BLaER1 (cell line): ENCODE measurements around the gene LHX4.

Experiments used
- H3K27ac ChIP-seq: shearing (Covaris generic); formaldehyde crosslinking; 2 replicates; pipeline ENCODE4 v1.8.1; 2022
- H3K27me3 ChIP-seq: shearing (Covaris generic); formaldehyde crosslinking; 2 replicates; pipeline ENCODE4 v1.8.1; 2022
- H3K36me3 ChIP-seq: shearing (Covaris generic); formaldehyde crosslinking; 2 replicates; pipeline ENCODE4 v1.8.1; 2022
- H3K4me1 ChIP-seq: shearing (Covaris generic); formaldehyde crosslinking; 2 replicates; pipeline ENCODE4 v1.8.1; 2022
- H3K4me2 ChIP-seq: shearing (Covaris generic); formaldehyde crosslinking; 2 replicates; pipeline ENCODE4 v1.8.1; 2022
- H3K4me3 ChIP-seq: shearing (Covaris generic); formaldehyde crosslinking; 2 replicates; pipeline ENCODE4 v1.8.1; 2022
- H3K9ac ChIP-seq: shearing (Covaris generic); formaldehyde crosslinking; 2 replicates; pipeline ENCODE4 v1.8.1; 2022
- H3K9me3 ChIP-seq: shearing (Covaris generic); formaldehyde crosslinking; 2 replicates; pipeline ENCODE4 v1.8.1; 2022
- H4K20me1 ChIP-seq: shearing (Covaris generic); formaldehyde crosslinking; 2 replicates; pipeline ENCODE4 v1.8.1; 2022
- Cebpa-rat ChIP-seq: shearing (Covaris generic); IDR thresholded peaks from 2 replicates; pipeline ENCODE4 v1.8.1; 2022

Gene LHX4

GRCh38 chr1:180254854-180255253 lies 24.8 kb downstream of the LHX4 start:
- no peak overlapping the region for H3K4me3 ChIP-seq
- H3K4me2 ChIP-seq: peak overlapping the region; percentile 42
- peaks cover 5% of the 10 kb centered on the region; the same call in 1 of the 2 replicates for H4K20me1 ChIP-seq
- no peak for TF ChIP-seq Cebpa-rat
- H3K36me3 ChIP-seq: no peaks in the 10 kb centered on the region
- no peak overlapping the region for H3K27ac ChIP-seq
- no peak overlapping the region for H3K9ac ChIP-seq
- peaks cover 14% of the 10 kb centered on the region for H3K4me1 ChIP-seq
- no peaks in the 10 kb centered on the region for H3K9me3 ChIP-seq
- no peaks in the 10 kb centered on the region for H3K27me3 ChIP-seq

DNA sequence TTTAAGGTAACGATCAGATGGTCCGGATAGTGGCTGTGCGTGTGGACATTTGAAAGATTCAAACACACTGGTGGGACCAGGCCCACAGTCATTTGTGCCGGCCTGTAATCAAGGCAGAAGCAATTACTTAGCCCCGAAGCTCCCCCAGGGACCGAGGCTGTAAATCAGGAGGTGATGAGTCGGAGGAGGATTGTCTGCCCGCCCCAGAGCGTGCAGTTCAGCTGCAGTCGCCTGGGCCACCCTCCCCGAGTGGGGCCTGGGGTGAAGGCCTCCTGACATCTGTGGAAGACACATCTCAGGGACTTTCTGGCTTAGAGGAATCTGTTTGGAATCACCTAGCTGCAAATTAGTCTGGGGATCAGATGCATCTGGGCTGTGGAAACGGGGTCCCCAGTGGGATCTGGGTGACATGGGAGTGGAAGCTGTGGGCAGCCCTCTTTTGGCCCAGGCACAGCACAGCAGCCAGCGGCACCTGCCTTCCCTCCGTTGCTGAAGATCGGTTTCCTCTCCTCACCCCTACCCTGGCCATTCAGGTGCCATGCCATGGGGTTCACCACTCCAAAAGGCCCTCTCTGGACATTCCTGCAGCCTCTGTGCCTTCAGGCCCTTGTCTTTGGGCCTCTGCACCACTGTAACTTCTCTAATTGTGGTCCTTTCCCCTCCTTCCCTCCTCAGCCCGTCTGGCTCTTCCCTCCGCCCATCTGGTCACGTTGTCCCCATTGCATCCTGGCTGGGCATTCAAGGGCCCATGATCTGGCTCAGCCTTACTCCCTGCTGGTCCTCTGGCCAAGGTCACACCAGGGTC lies 25.7 kb downstream of the LHX4 start:
- H3K27me3 ChIP-seq: no peaks in the 10 kb centered on the region
- H3K27ac ChIP-seq: no peak overlapping the region
- H3K9me3 ChIP-seq: no peaks in the 10 kb centered on the region
- H3K9ac ChIP-seq: no peak overlapping the region
- H3K4me1 ChIP-seq: peaks cover 14% of the 10 kb centered on the region
- TF ChIP-seq Cebpa-rat: no peak
- H3K4me2 ChIP-seq: peak overlapping the region; percentile 42
- peaks cover 5% of the 10 kb centered on the region; the same call in 1 of the 2 replicates for H4K20me1 ChIP-seq
- H3K4me3 ChIP-seq: no peak overlapping the region
- no peaks in the 10 kb centered on the region for H3K36me3 ChIP-seq

GRCh38 chr1:180256341-180257027 lies 26.4 kb downstream of the LHX4 start:
- peaks cover 14% of the 10 kb centered on the region for H3K4me1 ChIP-seq
- H3K27me3 ChIP-seq: no peaks in the 10 kb centered on the region
- TF ChIP-seq Cebpa-rat: no peak
- H4K20me1 ChIP-seq: peaks cover 5% of the 10 kb centered on the region; the same call in 1 of the 2 replicates
- no peak overlapping the region for H3K27ac ChIP-seq
- no peak overlapping the region for H3K4me2 ChIP-seq
- H3K36me3 ChIP-seq: no peaks in the 10 kb centered on the region
- no peak overlapping the region for H3K4me3 ChIP-seq
- no peaks in the 10 kb centered on the region for H3K9me3 ChIP-seq
- H3K9ac ChIP-seq: no peak overlapping the region

- Histone ChIP-seq H3K9ac (no peak overlapping the region), H3K4me3 (no peak overlapping the region), H3K9me3 (no peaks in the 10 kb centered on the region), H4K20me1 (peaks cover 5% of the 10 kb centered on the region; the same call in 1 of the 2 replicates), H3K36me3 (no peaks in the 10 kb centered on the region), H3K27ac (no peak overlapping the region), H3K4me2 (no peak overlapping the region), H3K4me1 (peaks cover 14% of the 10 kb centered on the region), H3K27me3 (no peaks in the 10 kb centered on the region)
- TF ChIP-seq Cebpa-rat: no peak
Measured at GRCh38 chr1:180257028-180257386, 26.9 kb downstream of the LHX4 start.

DNA sequence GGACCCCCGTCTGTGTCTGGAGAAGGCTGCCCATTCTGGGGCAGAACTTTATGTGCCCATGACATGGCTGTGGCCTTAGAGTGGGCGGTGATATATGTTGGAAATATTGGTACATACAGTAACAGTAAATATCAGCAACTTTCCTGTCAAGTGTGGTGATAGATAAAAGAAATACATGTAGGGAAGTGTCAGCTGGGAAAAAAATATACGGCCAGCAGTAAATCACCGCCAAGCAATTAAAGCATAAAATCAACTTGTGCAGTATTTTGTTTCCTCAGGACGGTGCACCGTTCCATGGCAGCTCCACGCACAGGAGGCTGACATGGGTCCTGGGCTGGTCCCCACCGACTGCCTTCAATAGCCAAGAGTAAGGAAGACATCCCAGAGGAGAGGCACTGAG lies 27.4 kb downstream of the LHX4 start:
- Histone ChIP-seq H3K4me1 (peaks cover 15% of the 10 kb centered on the region), H3K27me3 (no peaks in the 10 kb centered on the region), H3K27ac (no peak overlapping the region), H3K36me3 (no peaks in the 10 kb centered on the region), H3K9ac (no peak overlapping the region), H3K9me3 (no peaks in the 10 kb centered on the region), H3K4me3 (no peak overlapping the region), H4K20me1 (peaks cover 5% of the 10 kb centered on the region; the same call in 1 of the 2 replicates), H3K4me2 (no peak overlapping the region)
- no peak for TF ChIP-seq Cebpa-rat

GRCh38 chr1:180258290-180258689 lies 28.2 kb downstream of the LHX4 start:
- Histone ChIP-seq H3K27ac (no peak overlapping the region), H3K27me3 (no peaks in the 10 kb centered on the region), H3K4me2 (no peak overlapping the region), H3K4me3 (no peak overlapping the region), H3K4me1 (peaks cover 22% of the 10 kb centered on the region), H3K9me3 (no peaks in the 10 kb centered on the region), H4K20me1 (peaks cover 5% of the 10 kb centered on the region; the same call in 1 of the 2 replicates), H3K36me3 (no peaks in the 10 kb centered on the region), H3K9ac (no peak overlapping the region)
- no peak for TF ChIP-seq Cebpa-rat

GRCh38 chr1:180258935-180259334 lies 28.9 kb downstream of the LHX4 start:
- Histone ChIP-seq H3K4me1 (peaks cover 22% of the 10 kb centered on the region), H3K4me3 (no peak overlapping the region), H3K36me3 (no peaks in the 10 kb centered on the region), H4K20me1 (peaks cover 5% of the 10 kb centered on the region; the same call in 1 of the 2 replicates), H3K9ac (no peak overlapping the region), H3K27ac (no peak overlapping the region), H3K9me3 (no peaks in the 10 kb centered on the region), H3K4me2 (no peak overlapping the region), H3K27me3 (no peaks in the 10 kb centered on the region)
- TF ChIP-seq Cebpa-rat: no peak

- H3K4me3 ChIP-seq: no peak overlapping the region
- H4K20me1 ChIP-seq: peaks cover 5% of the 10 kb centered on the region; the same call in 1 of the 2 replicates
- no peaks in the 10 kb centered on the region for H3K9me3 ChIP-seq
- no peak overlapping the region for H3K27ac ChIP-seq
- H3K9ac ChIP-seq: no peak overlapping the region
- TF ChIP-seq Cebpa-rat: no peak
- no peaks in the 10 kb centered on the region for H3K27me3 ChIP-seq
- H3K4me1 ChIP-seq: peaks cover 22% of the 10 kb centered on the region
- no peak overlapping the region for H3K4me2 ChIP-seq
- no peaks in the 10 kb centered on the region for H3K36me3 ChIP-seq
Measured at GRCh38 chr1:180259431-180260338, 29.6 kb downstream of the LHX4 start.

- Histone ChIP-seq H3K9me3 (no peaks in the 10 kb centered on the region), H3K9ac (no peak overlapping the region), H3K4me2 (no peak overlapping the region), H3K4me3 (no peak overlapping the region), H3K27ac (no peak overlapping the region), H3K27me3 (no peaks in the 10 kb centered on the region), H4K20me1 (0 out of 2 replicates have a peak, but pooled peaks cover 5% of the 10 kb centered on the region), H3K36me3 (no peaks in the 10 kb centered on the region), H3K4me1 (peaks cover 14% of the 10 kb centered on the region)
- no peak for TF ChIP-seq Cebpa-rat
Measured at GRCh38 chr1:180260541-180260940, 30.5 kb downstream of the LHX4 start.
